ENCODE results near the gene PNLIPRP3. TPM values are rescaled to one million over a fixed set of nuclear protein-coding genes. Genes with fewer than 3 reads are reported as not detected.

The PNLIPRP3 gene
- total and polyA plus RNA-seq, 2 donors (not counting 1 experiment from before 2014, with no cell fraction given) = not detected

DNA sequence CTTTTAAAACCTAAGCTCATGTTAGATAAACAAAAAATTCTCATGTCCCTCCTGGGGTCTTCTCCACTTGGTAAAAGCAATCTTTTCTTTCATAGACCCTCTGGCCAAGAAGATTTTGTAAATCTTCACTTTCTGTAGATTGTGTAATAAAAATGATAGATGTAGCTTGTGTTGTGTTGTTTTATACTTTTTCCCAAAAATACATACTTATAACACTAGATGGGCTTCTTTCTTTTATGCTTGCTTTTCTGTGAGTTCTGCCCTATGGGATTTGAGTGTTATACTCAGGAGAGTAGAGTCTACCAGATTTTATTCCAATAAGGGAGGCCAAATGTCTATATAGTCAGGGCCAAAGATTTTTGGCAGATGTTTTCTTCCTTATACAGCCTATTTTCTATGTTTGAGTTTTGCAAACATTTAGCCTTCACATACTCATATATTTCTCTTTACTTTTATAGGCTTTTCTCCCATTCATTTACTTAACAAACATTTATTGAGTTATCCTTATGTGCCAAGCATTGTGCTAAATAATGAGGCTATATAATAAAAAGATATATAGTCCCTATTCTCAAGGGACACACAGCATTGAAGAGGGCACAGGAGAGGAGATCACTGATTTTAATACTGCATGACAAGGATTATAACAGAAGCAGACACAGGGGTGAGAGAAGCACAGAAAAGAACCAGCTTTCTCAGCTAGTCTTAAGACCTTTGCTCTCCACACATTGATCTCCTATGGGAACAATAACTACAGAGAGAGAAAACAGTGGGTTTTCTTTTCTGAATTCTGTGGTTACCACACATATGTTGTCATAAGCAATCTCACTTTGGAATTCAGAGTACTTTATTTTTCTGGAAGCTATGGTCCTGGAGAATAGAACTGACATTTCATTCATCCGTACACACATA, 60.1 kb downstream of the PNLIPRP3 start:
- intact Hi-C loops (cut with micrococcal nuclease) = no loop called here
- no peaks in the 10 kb centered on the region for H3K27me3 ChIP-seq (replicated peaks in 1 of 4; ENCODE audit: control extremely low read depth in 1 of 4, control insufficient read depth in 3 of 4, insufficient read depth in 4 of 4, low read length in 3 of 4)
- H3K4me3 ChIP-seq (ENCODE audit: control extremely low read depth in 1 of 5, extremely low read depth in 1 of 5, insufficient read depth in 1 of 5, low read depth in 2 of 5, low read length in 4 of 5) = no peak overlapping the region
- POLR2A ChIA-PET = no interaction called here
- no CpG with 5 or more reads among the region's 1 CpG for WGBS (ENCODE audit: insufficient coverage)
- DNase-seq (no peak), ATAC-seq (ENCODE audit: low read depth) (no peak)
- H3K36me3 ChIP-seq (replicated peaks in 1 of 2; ENCODE audit: control extremely low read depth in 1 of 2, control insufficient read depth in 1 of 2, extremely low read depth in 1 of 2, insufficient read depth in 2 of 2, low read length in 1 of 2) = no peaks in the 10 kb centered on the region
- H3K9ac ChIP-seq (ENCODE audit: low read length) = no peak overlapping the region
- no peak overlapping the region for H3K27ac ChIP-seq (ENCODE audit: low read length in 2 of 2)
- no peaks in the 10 kb centered on the region for H3K4me1 Mint-ChIP-seq
- no peak overlapping the region for H3K4me3 Mint-ChIP-seq
- no peaks in the 10 kb centered on the region for H3K79me2 ChIP-seq (ENCODE audit: control insufficient read depth, insufficient read depth, low read length)
- no peaks in the 10 kb centered on the region for H3K9me3 Mint-ChIP-seq (ENCODE audit: insufficient read depth)
- CTCF ChIA-PET = interaction anchor here (0.6 kb wide), 1 partner anchor 9 kb away, joined by 3 read pairs; no protein-coding TSS in a partner anchor
- no peaks in the 10 kb centered on the region for H3K4me1 ChIP-seq (ENCODE audit: control insufficient read depth in 2 of 2, insufficient read depth in 2 of 2, low read length in 2 of 2)
- H3K27me3 Mint-ChIP-seq = peaks cover 4% of the 10 kb centered on the region
- H3K4me2 ChIP-seq (replicated peaks; ENCODE audit: low read depth, low read length, poor library complexity, severe bottlenecking) = no peak overlapping the region
- H3K27ac Mint-ChIP-seq = no peak overlapping the region
- H2AFZ ChIP-seq (ENCODE audit: insufficient read depth, low read depth, low read length, poor library complexity, severe bottlenecking) = no peak overlapping the region
- H3K9me3 ChIP-seq (ENCODE audit: control extremely low read depth in 1 of 3, control insufficient read depth in 2 of 3, insufficient read depth in 1 of 3, low read length in 2 of 3) = no peaks in the 10 kb centered on the region
- no peaks in the 10 kb centered on the region for H4K20me1 ChIP-seq (ENCODE audit: control insufficient read depth, insufficient read depth, low read length, poor library complexity, severe bottlenecking)
- TF ChIP-seq EZH2 (IDR thresholded peaks at IDR 0.05; ENCODE audit: borderline replicate concordance, insufficient read depth, low read depth, low read length, poor library complexity, severe bottlenecking) = no peak
- no peak for TF ChIP-seq CTCF (IDR thresholded peaks at IDR 0.05)

DNA sequence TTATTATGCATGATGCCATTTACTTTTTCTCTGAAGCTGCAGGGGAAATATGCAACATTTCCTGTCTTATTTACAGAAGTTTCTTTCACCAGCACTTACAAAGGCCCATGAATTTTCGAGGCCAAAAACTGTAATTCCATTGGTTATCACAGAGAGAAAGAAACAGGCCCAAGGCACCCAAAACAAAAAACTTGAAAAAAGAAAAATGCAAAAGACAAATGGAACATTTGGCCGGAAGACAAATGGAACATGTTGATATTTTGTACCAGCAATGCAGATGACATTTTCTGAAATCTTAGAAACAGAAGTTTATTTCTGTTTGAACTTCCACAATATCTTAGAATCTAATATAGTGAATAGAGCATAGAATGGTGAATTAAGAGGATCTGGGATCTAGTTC, 61.8 kb downstream of the PNLIPRP3 start:
- TF ChIP-seq EZH2 (IDR thresholded peaks at IDR 0.05; ENCODE audit: borderline replicate concordance, insufficient read depth, low read depth, low read length, poor library complexity, severe bottlenecking) (no peak), CTCF (IDR thresholded peaks at IDR 0.05) (no peak)
- Histone ChIP-seq H3K36me3 (replicated peaks in 1 of 2; ENCODE audit: control extremely low read depth in 1 of 2, control insufficient read depth in 1 of 2, extremely low read depth in 1 of 2, insufficient read depth in 2 of 2, low read length in 1 of 2) (no peaks in the 10 kb centered on the region), H3K27ac (ENCODE audit: low read length in 2 of 2) (no peak overlapping the region), H3K27me3 (replicated peaks in 1 of 4; ENCODE audit: control extremely low read depth in 1 of 4, control insufficient read depth in 3 of 4, insufficient read depth in 4 of 4, low read length in 3 of 4) (no peaks in the 10 kb centered on the region), H3K9me3 (ENCODE audit: control extremely low read depth in 1 of 3, control insufficient read depth in 2 of 3, insufficient read depth in 1 of 3, low read length in 2 of 3) (no peaks in the 10 kb centered on the region), H3K4me2 (replicated peaks; ENCODE audit: low read depth, low read length, poor library complexity, severe bottlenecking) (no peak overlapping the region), H3K9ac (ENCODE audit: low read length) (no peak overlapping the region), H3K4me3 (ENCODE audit: control extremely low read depth in 1 of 5, extremely low read depth in 1 of 5, insufficient read depth in 1 of 5, low read depth in 2 of 5, low read length in 4 of 5) (no peak overlapping the region), H2AFZ (ENCODE audit: insufficient read depth, low read depth, low read length, poor library complexity, severe bottlenecking) (no peak overlapping the region), H3K79me2 (ENCODE audit: control insufficient read depth, insufficient read depth, low read length) (no peaks in the 10 kb centered on the region), H4K20me1 (ENCODE audit: control insufficient read depth, insufficient read depth, low read length, poor library complexity, severe bottlenecking) (no peaks in the 10 kb centered on the region), H3K4me1 (ENCODE audit: control insufficient read depth in 2 of 2, insufficient read depth in 2 of 2, low read length in 2 of 2) (no peaks in the 10 kb centered on the region)
- intact Hi-C loops (cut with micrococcal nuclease) = no loop called here
- ATAC-seq (ENCODE audit: low read depth) (no peak), DNase-seq (no peak)
- no peaks in the 10 kb centered on the region for H3K4me1 Mint-ChIP-seq
- H3K27ac Mint-ChIP-seq = no peak overlapping the region
- CTCF ChIA-PET = no interaction called here
- H3K4me3 Mint-ChIP-seq = no peak overlapping the region
- H3K27me3 Mint-ChIP-seq = no peaks in the 10 kb centered on the region
- POLR2A ChIA-PET = no interaction called here
- no peaks in the 10 kb centered on the region for H3K9me3 Mint-ChIP-seq (ENCODE audit: insufficient read depth)
- 83% methylated on average over 1 of the region's 2 CpGs for WGBS (ENCODE audit: insufficient coverage)
